Skin epidermis (tissue), 12 donors: Measurements from ENCODE around the gene RELN.
"Not testable (repeated sequence)": the region's sequence is repeated elsewhere in the genome, so short reads cannot be mapped to it uniquely, and the experiment has no call there.

ENCODE experiments used
- H3K27ac ChIP-seq, 21 experiments: fragments of 200-600 bp; sonication (generic) in 11 of 21; one replicate each; pipeline ENCODE4 v1.5.0; 2020; ENCODE audit warnings: mild to moderate bottlenecking in 3 of 21, inconsistent platforms in 2 of 21, moderate library complexity in 2 of 21
- H3K4me3 ChIP-seq, 7 experiments: fragments of 200-600 bp; sonication (generic) in 2 of 7; one replicate each; pipeline ENCODE4 v1.5.0; 2020; ENCODE audit warnings: inconsistent platforms in 2 of 7, mild to moderate bottlenecking in 2 of 7, moderate library complexity in 1 of 7

The RELN gene

DNA sequence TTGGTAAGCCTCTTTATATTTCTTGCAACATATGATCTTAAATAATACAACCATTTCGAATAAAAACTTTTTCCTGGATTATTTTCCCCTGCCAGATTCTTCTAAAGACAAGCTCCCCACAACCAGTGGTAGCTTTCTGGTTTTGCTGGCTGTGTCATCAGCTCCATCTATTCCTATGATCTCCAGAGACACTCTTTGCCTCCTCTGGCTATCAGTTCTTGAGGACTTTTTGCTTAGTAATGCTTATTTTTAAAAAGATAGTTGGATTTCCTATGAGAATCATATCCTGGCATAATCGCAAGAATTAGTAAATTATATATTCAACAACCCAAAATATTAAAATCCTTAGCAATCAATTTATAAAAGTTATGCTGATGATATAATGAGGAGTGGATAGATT, 439.7 kb downstream of the RELN start:
- Histone ChIP-seq H3K4me3 (no peak overlapping the region), H3K27ac (no peak overlapping the region)

DNA sequence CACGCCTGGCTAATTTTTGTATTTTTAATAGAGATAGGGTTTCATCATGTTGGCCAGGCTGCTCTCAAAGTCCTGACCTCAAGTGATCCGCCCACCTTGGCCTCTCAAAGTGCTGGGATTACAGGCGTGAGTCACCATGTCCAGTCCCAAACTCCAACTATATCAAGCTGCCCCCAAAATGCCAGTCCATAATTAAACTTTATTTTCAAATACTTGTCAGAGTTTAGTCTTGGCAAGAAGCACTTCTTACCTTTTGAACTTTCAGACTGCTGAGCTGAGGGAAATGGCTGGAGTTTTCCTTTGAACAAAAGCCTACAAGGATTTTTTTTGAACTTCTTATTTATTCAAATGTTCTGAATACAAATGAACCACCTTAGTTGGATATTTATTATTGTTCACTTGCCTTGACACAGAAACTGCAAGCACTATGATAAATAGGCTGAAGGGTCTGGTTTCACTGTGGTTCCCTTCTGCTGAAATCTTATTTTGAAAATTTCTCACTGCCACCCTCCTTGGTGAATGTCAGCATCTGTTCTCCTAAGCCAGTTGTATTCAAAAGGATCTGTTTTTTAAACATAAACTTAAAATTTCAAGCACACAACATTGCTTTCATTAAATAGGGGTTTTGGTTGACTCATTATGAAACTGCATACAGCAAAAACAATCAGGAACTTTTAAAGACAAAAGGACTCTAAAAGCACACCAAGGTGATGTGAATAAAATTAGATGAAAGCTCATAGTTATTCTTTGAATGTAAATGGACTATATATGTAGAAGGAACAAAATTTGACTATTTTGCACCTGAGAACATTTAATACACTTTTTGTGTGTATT, 441.8 kb downstream of the RELN start:
- Histone ChIP-seq H3K4me3 (no peak overlapping the region), H3K27ac (no peak overlapping the region)

DNA sequence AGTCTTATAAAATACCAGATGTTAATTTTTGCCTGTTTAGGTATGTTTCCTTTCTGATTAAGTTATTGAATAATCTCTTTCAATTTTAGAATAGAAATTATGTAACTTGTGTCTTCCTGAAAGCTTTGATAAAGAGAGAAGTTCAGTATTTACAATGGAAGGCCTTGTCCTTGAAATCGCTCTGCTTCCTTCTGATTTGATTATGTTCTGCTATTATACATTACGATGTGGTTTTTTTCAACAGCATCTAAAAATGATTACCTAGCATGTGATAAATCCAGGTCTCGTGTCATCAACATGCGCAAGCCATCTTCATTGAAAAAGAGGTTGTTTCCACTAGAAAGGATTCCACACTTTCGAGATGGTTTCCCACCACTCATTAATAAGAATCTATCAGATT, 447.0 kb downstream of the RELN start:
- Histone ChIP-seq H3K4me3 (no peak overlapping the region), H3K27ac (no peak overlapping the region)

DNA sequence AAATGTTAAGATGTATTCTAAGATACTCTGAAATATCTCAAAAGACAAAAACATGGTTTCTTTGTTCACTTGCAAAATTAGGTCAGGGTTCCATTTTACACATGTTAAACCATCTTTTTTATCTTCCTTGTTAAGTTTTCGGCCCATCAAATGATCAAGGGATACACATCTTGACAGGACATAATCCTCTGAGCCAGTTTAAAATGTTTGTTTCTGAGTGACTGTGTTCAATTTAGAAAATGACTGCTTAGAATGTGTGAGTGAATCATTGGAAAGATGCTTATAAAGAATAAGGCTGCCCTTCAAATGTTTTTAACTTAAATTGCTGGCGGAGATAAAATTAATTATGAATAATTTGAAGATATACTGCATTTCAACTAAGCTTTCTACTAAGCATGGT, 447.5 kb downstream of the RELN start:
- no peak overlapping the region for H3K27ac ChIP-seq
- H3K4me3 ChIP-seq = no peak overlapping the region

DNA sequence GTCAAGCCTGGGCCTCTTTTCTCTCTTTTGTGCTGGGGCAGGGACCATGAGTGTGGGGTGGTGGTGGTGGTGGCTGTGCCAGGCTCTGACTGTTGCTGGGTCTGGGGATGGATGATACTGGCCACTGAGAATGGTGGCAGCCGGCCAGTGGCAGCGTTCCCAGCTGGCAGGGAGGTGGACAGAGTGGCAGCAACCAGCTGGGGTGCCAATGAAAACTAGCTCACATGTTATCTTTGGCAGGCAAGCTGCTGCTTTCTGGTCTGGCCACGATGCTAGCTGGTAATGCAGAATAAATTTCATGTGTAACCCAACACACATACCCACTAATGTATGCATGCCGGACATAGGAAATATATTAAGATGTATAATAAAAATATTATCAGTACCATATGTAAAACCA, 448.4 kb downstream of the RELN start:
- Histone ChIP-seq H3K4me3 (no peak overlapping the region), H3K27ac (no peak overlapping the region)

DNA sequence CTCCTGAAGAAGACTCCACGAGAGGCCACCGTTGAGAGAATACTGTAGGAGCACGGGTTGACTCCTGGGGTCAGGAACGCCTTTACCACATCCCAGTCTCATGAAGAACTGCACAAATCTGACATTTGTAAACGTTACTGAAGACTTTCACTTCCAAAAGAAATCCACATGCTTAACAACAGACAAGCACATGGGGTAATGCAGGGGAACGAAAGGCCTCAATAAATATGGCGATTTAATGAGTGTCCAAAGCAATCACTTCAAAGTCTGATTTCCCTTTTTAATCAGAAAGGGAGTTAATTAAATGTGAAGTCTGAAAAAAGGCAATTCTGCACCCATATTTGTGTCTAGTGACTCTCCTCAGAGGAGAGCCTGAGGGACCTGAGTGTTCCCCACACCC, 449.1 kb downstream of the RELN start:
- H3K4me3 ChIP-seq = no peak overlapping the region
- H3K27ac ChIP-seq = no peak overlapping the region

DNA sequence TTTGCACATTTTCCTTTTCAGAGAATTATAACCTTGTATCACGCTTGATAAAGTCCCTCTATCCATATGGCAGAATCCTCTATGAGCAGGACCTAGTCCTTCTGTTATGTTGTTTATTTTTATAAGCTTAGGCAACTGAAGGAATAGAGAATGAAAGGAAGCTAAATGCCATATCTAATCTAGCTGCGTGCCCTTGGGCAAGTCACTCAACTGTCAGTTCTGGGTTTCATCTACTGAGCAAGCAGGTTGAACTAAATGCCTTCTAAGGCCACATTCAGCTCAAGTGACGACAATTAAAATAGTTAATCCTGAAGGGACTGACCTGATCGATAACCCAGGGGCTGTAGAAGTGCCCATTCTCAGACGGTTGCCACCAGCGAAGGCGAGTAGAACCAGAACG, 449.6 kb downstream of the RELN start:
- Histone ChIP-seq H3K4me3 (no peak overlapping the region), H3K27ac (no peak overlapping the region)

DNA sequence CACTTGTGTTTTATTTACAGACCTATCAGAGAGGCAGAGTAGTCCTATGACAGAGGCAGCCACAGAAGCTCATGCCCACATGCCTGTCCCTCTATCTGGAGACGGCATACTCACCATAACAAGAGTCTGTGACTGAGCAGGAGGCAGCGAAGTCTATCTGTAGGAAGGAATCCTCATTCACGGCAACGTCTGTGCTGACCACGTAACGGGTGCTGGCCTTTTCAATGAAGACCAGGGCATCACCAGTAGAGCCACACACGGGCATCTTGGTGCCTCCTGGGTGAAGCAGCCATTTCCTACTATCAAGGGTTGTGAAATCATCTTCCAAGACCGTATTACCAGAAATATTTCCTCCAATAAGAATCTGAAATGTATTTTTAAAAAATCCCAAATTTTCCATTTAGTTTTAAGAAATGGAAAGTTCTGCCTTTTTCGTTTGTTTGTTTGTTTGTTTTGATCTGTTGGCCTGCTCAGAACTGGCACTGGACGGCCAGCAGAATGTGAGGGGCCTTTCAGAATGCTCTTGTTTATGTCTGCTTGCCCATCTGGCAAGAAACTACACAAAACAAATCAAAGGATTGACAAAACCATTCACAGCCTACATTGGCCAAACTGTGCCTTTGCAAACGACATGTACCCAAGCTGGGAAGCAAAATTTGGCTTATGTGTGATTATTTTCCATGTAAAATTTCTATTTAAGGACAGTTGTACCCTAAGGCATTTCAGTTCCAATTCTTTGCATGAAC, 450.3 kb downstream of the RELN start:
- H3K4me3 ChIP-seq = no peak overlapping the region
- no peak overlapping the region for H3K27ac ChIP-seq

DNA sequence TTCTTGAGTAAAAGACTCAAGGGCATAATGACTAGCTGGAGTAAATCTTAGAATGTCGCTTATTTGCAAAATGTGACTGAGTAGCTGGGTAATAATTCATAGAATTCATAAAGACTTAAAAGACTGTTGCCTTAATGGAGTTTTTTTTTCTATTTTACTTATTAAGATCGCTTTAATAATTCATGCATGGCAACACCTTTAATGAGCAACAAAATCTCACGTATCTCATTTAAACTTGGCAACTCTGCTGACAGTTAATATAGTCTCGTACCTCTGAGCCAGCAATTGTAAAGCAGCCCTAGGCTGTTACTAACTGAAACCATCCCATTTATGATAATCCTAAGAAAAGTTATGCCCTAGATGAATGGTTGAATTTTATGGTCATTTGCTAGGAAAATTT, 455.7 kb downstream of the RELN start:
- no peak overlapping the region for H3K27ac ChIP-seq
- no peak overlapping the region for H3K4me3 ChIP-seq

DNA sequence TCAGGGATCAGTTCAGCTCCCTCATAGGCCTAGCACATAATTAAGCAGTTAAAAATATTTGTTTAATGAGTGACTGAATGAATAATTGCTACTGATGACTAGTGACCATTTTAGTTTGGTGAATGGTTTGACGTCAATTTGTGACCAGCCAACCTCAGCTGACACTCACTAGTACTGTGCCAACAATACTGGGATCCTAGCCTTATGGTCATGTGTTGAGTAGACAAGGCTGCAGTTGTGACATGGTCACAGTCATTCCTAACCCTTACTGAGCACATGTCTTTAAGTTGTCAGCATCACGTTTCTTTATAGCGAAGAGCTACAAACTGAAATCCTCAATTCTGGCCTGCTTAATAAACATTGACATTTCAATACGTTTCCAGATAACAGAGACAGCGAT, 456.5 kb downstream of the RELN start:
- Histone ChIP-seq H3K4me3 (no peak overlapping the region), H3K27ac (no peak overlapping the region)

DNA sequence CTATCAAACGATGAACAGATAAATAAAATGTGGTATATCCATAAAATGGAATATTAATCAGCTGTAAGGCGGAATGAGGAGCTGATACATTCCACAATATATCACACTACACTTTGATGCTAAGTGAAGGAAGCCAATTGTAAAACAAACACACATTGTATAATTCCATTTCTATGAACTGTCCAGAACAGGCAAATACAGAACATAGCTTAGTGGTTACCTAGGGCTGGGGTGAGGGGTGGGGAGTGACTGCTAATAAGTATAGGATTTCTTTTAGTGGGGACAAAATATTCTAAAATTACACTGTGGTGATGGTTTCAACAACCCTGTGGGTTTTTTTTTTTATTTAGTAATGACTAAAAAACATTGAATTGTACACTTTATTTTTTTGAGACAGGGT, 461.3 kb downstream of the RELN start:
- H3K4me3 ChIP-seq = no peak overlapping the region
- H3K27ac ChIP-seq = no peak overlapping the region

DNA sequence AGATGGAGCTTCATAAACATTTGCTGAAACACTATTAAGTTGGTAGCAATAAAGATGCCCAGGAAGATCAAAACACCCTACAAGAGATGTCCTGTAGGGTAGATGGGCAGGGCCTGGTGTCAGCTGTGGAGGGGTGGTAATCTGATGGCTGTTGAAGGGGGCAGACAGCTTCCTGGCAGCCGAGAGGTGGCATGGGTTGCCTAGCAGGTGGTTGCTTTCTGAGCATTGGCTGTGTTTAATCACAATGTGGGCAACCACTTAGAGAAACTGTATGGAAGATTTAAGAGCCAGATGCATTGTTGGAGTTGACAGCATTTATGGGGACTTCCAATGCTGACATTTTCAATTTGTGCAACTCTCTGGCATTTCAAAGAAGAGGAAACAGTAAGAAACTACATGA, 463.5 kb downstream of the RELN start:
- H3K27ac ChIP-seq = no peak overlapping the region
- no peak overlapping the region for H3K4me3 ChIP-seq

DNA sequence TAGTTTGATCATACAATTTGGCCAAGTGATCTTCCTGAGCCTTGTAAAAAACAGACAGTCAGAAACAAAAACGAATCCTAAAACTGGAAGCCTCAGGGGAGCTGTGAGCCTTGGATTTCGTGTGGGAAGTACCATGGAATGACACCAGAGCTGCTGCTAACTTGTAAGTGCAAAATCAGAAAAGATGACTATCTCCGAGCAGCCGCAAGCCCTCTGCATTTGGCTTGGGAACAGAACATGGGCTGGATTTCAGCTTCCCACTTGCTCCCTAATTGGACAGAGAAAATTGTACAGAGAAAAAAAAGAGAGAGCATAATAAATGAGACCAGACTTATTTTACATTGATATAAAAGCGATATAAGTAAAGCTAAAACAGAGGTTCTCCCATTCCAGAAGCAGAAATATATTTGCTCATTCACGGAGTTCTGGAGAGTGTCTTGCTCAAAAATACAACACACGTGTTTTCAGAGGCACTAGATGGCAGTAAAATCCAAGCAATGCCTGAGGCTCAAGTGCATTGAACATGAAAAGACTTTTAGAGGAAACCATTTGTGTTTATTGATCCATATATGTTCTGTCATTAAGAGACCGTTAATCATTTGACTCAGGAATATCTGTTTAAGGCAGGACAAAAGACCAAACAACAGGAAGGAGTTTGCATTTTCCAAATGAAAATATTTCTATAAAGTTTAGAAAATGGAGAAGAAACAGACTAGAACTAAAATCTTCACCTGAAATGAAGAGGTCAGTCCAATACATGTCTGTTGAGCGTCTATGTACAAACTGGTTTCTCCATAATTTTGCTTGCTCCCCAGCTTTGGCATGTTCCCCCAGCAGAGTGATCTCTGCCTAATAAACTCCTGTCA, 465.2 kb downstream of the RELN start:
- H3K4me3 ChIP-seq = no peak overlapping the region
- H3K27ac ChIP-seq = no peak overlapping the region

DNA sequence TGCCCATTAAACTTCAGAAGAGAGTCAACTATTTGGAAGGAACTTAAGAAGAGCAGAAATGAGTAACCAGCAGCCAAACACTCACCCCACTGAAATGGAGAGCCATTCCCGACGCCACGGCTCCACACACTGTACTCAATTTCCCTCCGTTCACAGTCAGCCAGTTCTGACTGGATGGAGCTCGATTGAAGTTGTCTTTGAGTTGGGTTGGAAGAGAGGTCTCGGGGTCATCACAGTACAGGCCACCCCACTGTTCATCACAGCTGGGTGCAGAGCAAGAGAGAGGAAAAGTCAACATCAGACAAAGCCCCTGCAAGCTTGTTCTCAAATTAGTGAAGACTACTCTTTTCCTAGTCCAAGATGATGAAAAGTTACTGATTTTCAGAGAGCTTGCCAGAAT, 467.5 kb downstream of the RELN start:
- H3K27ac ChIP-seq = no peak overlapping the region
- no peak overlapping the region for H3K4me3 ChIP-seq

DNA sequence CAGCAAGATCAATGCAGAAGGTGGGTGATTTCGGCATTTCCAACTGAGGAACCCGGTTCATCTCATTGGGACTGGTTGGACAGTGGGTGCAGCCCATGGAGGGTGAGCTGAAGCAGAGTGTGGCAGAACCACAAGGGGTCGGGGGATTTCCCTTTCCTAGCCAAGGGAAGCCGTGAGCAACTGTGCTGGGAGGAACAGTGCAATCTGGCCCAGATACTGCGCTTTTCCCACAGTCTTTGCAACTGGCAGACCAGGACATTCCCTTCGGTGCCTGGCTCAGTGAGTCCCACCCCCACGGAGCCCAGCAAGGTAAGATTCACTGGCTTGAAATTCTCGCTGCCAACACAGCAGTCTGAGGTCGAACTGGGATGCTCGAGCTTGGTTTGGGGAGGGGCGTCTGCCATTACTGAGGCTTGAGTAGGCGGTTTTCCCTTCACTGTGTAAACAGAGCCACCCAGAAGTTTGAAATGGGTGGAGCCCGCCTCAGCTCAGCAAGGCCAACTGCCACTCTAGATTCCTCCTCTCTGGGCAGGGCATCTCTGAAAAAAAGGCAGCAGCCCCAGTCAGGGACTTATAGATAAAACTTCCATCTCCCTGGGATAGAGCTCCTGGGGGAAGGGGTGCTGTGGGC, 484.8 kb downstream of the RELN start:
- no peak overlapping the region for H3K27ac ChIP-seq
- H3K4me3 ChIP-seq = no peak overlapping the region

DNA sequence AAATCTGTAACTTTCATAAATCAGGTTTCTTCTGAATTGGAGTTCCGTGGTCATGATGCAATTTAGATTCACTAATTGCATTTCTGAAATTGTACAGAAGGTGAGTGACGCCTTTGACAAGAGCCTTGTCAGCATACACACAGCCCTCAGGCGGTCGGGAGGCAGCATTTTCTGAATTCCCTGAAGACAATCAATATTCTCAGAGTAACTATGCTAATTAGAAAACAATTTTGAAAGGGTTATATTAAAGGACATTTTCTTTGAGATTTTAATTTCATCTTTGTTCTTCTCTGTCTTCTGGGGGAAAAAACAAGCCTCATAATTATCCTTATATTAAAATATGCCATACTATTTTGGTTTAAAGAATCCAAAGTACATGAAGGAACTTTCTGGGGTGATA, 488.3 kb downstream of the RELN start:
- Histone ChIP-seq H3K27ac (no peak overlapping the region), H3K4me3 (no peak overlapping the region)

DNA sequence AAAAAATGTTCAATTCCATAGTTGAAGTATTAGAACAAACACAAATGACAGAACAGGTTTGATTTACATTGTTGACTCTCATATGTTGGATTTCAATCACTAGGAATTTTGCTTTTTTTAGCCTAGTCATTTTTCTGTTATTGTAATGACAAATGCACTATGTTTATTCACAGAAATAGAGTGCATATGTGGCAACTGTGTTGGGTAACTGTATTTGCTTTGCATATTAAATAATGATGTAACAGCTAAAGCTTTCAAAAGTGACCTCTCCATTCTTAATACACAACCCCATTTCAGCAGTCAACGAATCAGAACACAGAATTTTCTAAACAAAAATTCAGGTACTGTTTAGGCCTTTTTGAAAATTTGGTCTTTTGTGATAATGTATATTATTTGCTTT, 489.5 kb downstream of the RELN start:
- Histone ChIP-seq H3K27ac (no peak overlapping the region), H3K4me3 (no peak overlapping the region)

DNA sequence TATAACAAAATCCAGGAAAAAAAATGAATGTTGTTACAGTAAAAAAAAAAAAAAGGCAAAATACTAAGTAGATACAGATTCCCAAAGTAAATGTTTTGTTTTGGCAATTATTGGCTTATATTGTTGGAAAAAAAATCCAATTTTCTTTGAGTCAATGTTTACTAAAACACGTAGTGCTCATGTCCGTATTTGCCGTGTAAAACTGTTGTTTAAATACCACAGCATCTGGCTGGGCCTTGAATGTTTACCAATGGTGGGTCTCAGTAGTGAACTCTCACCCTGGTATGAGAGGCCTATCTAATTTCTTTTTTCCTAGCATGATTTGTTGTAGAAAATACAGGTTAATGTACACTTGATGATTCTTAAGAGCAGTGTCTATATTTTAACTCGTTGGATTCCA, 502.0 kb downstream of the RELN start:
- Histone ChIP-seq H3K27ac (no peak overlapping the region), H3K4me3 (no peak overlapping the region)

DNA sequence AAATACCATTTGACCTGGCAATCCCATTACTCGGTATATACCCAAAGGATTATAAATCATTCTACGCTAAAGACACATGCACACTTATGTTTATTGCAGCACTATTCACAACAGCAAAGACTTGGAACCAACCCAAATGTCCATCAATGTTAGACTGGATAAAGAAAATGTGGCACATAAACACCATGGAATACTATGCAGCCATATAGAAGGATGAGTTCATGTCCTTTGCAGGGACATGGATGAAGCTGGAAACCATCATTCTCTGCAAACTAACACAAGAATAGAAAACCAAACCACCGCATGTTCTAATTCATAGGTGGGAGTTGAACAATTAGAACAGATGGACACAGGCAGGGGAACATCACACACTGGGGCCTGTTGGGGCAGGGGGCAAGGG, 502.6 kb downstream of the RELN start:
- not testable (repeated sequence) for H3K27ac ChIP-seq, H3K4me3 ChIP-seq

DNA sequence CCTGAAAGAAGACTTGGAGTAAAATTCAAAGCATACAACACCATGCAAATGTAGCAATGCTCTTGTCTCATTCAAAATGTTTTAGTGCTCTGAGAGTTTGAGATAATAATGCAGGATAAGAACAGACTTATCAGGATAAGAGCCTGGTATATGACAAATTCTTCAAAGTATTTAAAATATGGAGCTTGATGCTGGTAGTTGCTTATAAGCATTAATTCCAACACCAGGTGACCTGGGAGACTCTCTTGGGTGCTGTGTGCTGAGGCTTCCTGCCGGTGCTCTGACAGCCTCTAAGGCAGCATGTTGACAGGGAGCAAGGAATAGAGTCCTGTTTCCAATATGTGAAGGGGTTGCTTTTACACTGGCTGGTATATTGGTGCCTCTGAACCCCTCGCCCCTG, 508.7 kb downstream of the RELN start:
- no peak overlapping the region for H3K27ac ChIP-seq
- H3K4me3 ChIP-seq = no peak overlapping the region
